HAP-1 (cell line): ENCODE measurements around the gene ANXA5.
"Not testable (repeated sequence)": the region's sequence is repeated elsewhere in the genome, so short reads cannot be mapped to it uniquely, and the experiment has no call there.

Source experiments
- DNase-seq, 2 experiments: peaks; one replicate each; pipeline ENCODE4 v3.0.0-alpha.2; 2016 to 2020; ENCODE audit warnings: low spot score in 2 of 2
- H3K27me3 ChIP-seq: fragments of 250-450 bp; sonication (Bioruptor Pico); 2 replicates; pipeline ENCODE4 v1.5.1; 2020; ENCODE audit warnings: low read depth, mild to moderate bottlenecking, moderate library complexity
- H3K36me3 ChIP-seq: fragments of 250-450 bp; sonication (Bioruptor Pico); replicated peaks from 2 replicates; pipeline ENCODE4 v1.5.1; 2020; ENCODE audit warnings: mild to moderate bottlenecking
- H3K4me1 ChIP-seq: fragments of 250-450 bp; sonication (Bioruptor Pico); 2 replicates; pipeline ENCODE4 v1.5.1; 2020; ENCODE audit warnings: mild to moderate bottlenecking
- H3K4me3 ChIP-seq: fragments of 250-450 bp; sonication (Bioruptor Pico); 2 replicates; pipeline ENCODE4 v1.5.1; 2020; ENCODE audit warnings: mild to moderate bottlenecking, moderate library complexity
- H3K9me3 ChIP-seq: fragments of 250-450 bp; sonication (Bioruptor Pico); 2 replicates; pipeline ENCODE4 v1.5.1; 2020; ENCODE audit warnings: mild to moderate bottlenecking, moderate library complexity
- in situ Hi-C: fragments of 300-500 bp; cut with MboI; formaldehyde crosslinking; loops from 3 replicates; pipeline ENCODE4 v1.14.3; 2020; ENCODE audit warnings: low sequenced_read_pairs, inconsistent platforms, mixed read lengths

ANXA5 gene

GRCh38 chr4:121696581-121697461 is at the start of gene ANXA5:
TSS of gene ANXA5 (minus strand) at chr4:121696980. CDS start at chr4:121696589, 391 bp downstream.
- DNase-seq, result peak; percentile 71 to 88
- H3K36me3 ChIP-seq, result peaks cover 8% of the 10 kb centered on the region; the same call in 1 of the 2 replicates
- H3K9me3 ChIP-seq, result no peaks in the 10 kb centered on the region
- H3K27me3 ChIP-seq, result no peaks in the 10 kb centered on the region
- in situ Hi-C loops, result no loop called here
- H3K4me1 ChIP-seq, result peaks cover 12% of the 10 kb centered on the region
- peak within 1 kb of the TSS; percentile 90 for H3K4me3 ChIP-seq

GRCh38 chr4:121742794-121743193 is 46.0 kb upstream of the ANXA5 start:
- in situ Hi-C loops, result no loop called here
- H3K4me3 ChIP-seq, result no peak overlapping the region
- H3K9me3 ChIP-seq, result no peaks in the 10 kb centered on the region
- no peaks in the 10 kb centered on the region for H3K4me1 ChIP-seq
- no peak for DNase-seq
- H3K27me3 ChIP-seq, result no peaks in the 10 kb centered on the region
- H3K36me3 ChIP-seq, result no peaks in the 10 kb centered on the region

GRCh38 chr4:121741751-121742150 is 45.0 kb upstream of the ANXA5 start:
- no peak for DNase-seq
- H3K9me3 ChIP-seq, result no peaks in the 10 kb centered on the region
- H3K4me3 ChIP-seq, result no peak overlapping the region
- H3K4me1 ChIP-seq, result no peaks in the 10 kb centered on the region
- in situ Hi-C loops, result no loop called here
- no peaks in the 10 kb centered on the region for H3K36me3 ChIP-seq
- H3K27me3 ChIP-seq, result no peaks in the 10 kb centered on the region

GRCh38 chr4:121740796-121741409 is 44.1 kb upstream of the ANXA5 start:
- Histone ChIP-seq H3K27me3 (no peaks in the 10 kb centered on the region), H3K4me1 (no peaks in the 10 kb centered on the region), H3K36me3 (no peaks in the 10 kb centered on the region), H3K9me3 (no peaks in the 10 kb centered on the region), H3K4me3 (no peak overlapping the region)
- in situ Hi-C loops, result no loop called here
- DNase-seq, result no peak

- Histone ChIP-seq H3K4me3 (no peak overlapping the region), H3K36me3 (no peaks in the 10 kb centered on the region), H3K9me3 (no peaks in the 10 kb centered on the region), H3K27me3 (no peaks in the 10 kb centered on the region), H3K4me1 (no peaks in the 10 kb centered on the region)
- DNase-seq, result no peak
- in situ Hi-C loops, result no loop called here
These were observed 42.8 kb upstream of the ANXA5 start for GRCh38 chr4:121739575-121739974.

GRCh38 chr4:121738780-121739535 is 42.2 kb upstream of the ANXA5 start:
- no peaks in the 10 kb centered on the region for H3K4me1 ChIP-seq
- in situ Hi-C loops, result no loop called here
- no peaks in the 10 kb centered on the region for H3K27me3 ChIP-seq
- H3K4me3 ChIP-seq, result no peak overlapping the region
- no peaks in the 10 kb centered on the region for H3K36me3 ChIP-seq
- DNase-seq, result no peak
- no peaks in the 10 kb centered on the region for H3K9me3 ChIP-seq

GRCh38 chr4:121737846-121738554 is 41.2 kb upstream of the ANXA5 start:
- DNase-seq, result no peak
- in situ Hi-C loops, result no loop called here
- Histone ChIP-seq H3K36me3 (no peaks in the 10 kb centered on the region), H3K4me3 (no peak overlapping the region), H3K4me1 (no peaks in the 10 kb centered on the region), H3K9me3 (no peaks in the 10 kb centered on the region), H3K27me3 (no peaks in the 10 kb centered on the region)

GRCh38 chr4:121736735-121737351 is 40.1 kb upstream of the ANXA5 start:
- H3K9me3 ChIP-seq, result no peaks in the 10 kb centered on the region
- H3K4me3 ChIP-seq, result no peak overlapping the region
- in situ Hi-C loops, result no loop called here
- H3K4me1 ChIP-seq, result no peaks in the 10 kb centered on the region
- no peaks in the 10 kb centered on the region for H3K27me3 ChIP-seq
- H3K36me3 ChIP-seq, result no peaks in the 10 kb centered on the region
- DNase-seq, result peak; percentile 43 to 67

- no peak overlapping the region for H3K4me3 ChIP-seq
- no peaks in the 10 kb centered on the region for H3K4me1 ChIP-seq
- no peaks in the 10 kb centered on the region for H3K27me3 ChIP-seq
- no peak for DNase-seq
- in situ Hi-C loops, result no loop called here
- H3K36me3 ChIP-seq, result no peaks in the 10 kb centered on the region
- no peaks in the 10 kb centered on the region for H3K9me3 ChIP-seq
These were observed 37.8 kb upstream of the ANXA5 start for GRCh38 chr4:121734571-121734970.

- Histone ChIP-seq H3K27me3 (no peaks in the 10 kb centered on the region), H3K4me3 (no peak overlapping the region), H3K4me1 (no peaks in the 10 kb centered on the region), H3K36me3 (no peaks in the 10 kb centered on the region), H3K9me3 (no peaks in the 10 kb centered on the region)
- no peak for DNase-seq
- in situ Hi-C loops, result no loop called here
These were observed 37.2 kb upstream of the ANXA5 start for GRCh38 chr4:121733942-121734341.

- H3K4me1 ChIP-seq, in situ Hi-C loops, DNase-seq, H3K36me3 ChIP-seq, H3K27me3 ChIP-seq, H3K9me3 ChIP-seq, H3K4me3 ChIP-seq: not testable (repeated sequence)
These were observed 33.0 kb upstream of the ANXA5 start for GRCh38 chr4:121729753-121730152.

- no peak for DNase-seq
- H3K4me3 ChIP-seq, result no peak overlapping the region
- in situ Hi-C loops, result no loop called here
- H3K36me3 ChIP-seq, result no peaks in the 10 kb centered on the region
- no peaks in the 10 kb centered on the region for H3K9me3 ChIP-seq
- no peaks in the 10 kb centered on the region for H3K4me1 ChIP-seq
- no peaks in the 10 kb centered on the region for H3K27me3 ChIP-seq
These were observed 32.0 kb upstream of the ANXA5 start for GRCh38 chr4:121728798-121729226.

GRCh38 chr4:121728066-121728465 is 31.3 kb upstream of the ANXA5 start:
- H3K27me3 ChIP-seq, result no peaks in the 10 kb centered on the region
- H3K4me1 ChIP-seq, result no peaks in the 10 kb centered on the region
- H3K36me3 ChIP-seq, result no peaks in the 10 kb centered on the region
- H3K4me3 ChIP-seq, result no peak overlapping the region
- H3K9me3 ChIP-seq, result no peaks in the 10 kb centered on the region
- no peak for DNase-seq
- in situ Hi-C loops, result no loop called here
